HepG2 (cell line): ENCODE results near the gene NDUFAF3. TPM values are rescaled to one million over a fixed set of nuclear protein-coding genes. Genes with fewer than 3 reads are reported as not detected.

Experiments used
- ATAC-seq: fragments of 200-7000 bp; cut with Tn5 transposase; 3 replicates; pipeline ENCODE4 v1.9.1; 2020; ENCODE audit warnings: mild to moderate bottlenecking, moderate library complexity
- BruUV-seq: library from RNA; stranded (reverse); fragments of 400-500 nt; replicated peaks from 2 replicates; lab custom pipeline; 2021; lab: Mats Ljungman, UMichigan
- CTCF ChIA-PET: fragments of 300-600 bp; formaldehyde crosslinking; extraction: SDS; loops from one replicate; lab custom pipeline; 2021; ENCODE audit warnings: low total read pairs, inconsistent platforms, low intra/inter-chr PET ratio; lab: Yijun Ruan, JAX
- POLR2A ChIA-PET: fragments of 350-600 bp; sonication (Branson Sonifier 250); formaldehyde crosslinking; loops from one replicate; lab custom pipeline; 2020; ENCODE audit warnings: antibody characterized with exemption, inconsistent platforms; lab: Yijun Ruan, JAX
- DNase-seq: peaks from one replicate; pipeline ENCODE4 v3.0.0-alpha.2; 2015; ENCODE audit warnings: low spot score
- FAIRE-seq: peaks from 3 replicates; lab custom pipeline; 2011; peaks lifted over from hg19 to GRCh38; lab: Jason Lieb, UNC
- H2AFZ ChIP-seq: one replicate; pipeline ENCODE4 v1.6.1; 2011; ENCODE audit warnings: low read length, inconsistent platforms
- H3K27ac ChIP-seq: fragments of 300-600 bp; 3 replicates; pipeline ENCODE4 v1.8.0; 2011; ENCODE audit warnings: mixed run types, mild to moderate bottlenecking, mixed read lengths, low read length, inconsistent platforms; ENCODE audit not compliant: insufficient read depth; ENCODE audit errors: extremely low read length
- H3K27me3 ChIP-seq, 2 experiments: fragments of 200-600 bp in 1 of 2; 2 replicates in 1 of 2; 3 replicates in 1 of 2; pipeline versions ENCODE4 v1.6.0 to v1.8.0; 2011; ENCODE audit warnings: low read length in 2 of 2, mild to moderate bottlenecking in 2 of 2, moderate library complexity in 2 of 2, inconsistent platforms in 1 of 2; ENCODE audit not compliant: insufficient read depth in 2 of 2, control insufficient read depth in 1 of 2
- H3K36me3 ChIP-seq, 2 experiments: fragments of 200-600 bp in 1 of 2; replicated peaks in 1 of 2; 2 replicates in 1 of 2; 3 replicates in 1 of 2; pipeline versions ENCODE4 v1.5.1 to v1.8.0; 2011; ENCODE audit warnings: low read length in 2 of 2, inconsistent platforms in 1 of 2; ENCODE audit not compliant: insufficient read depth in 2 of 2, control insufficient read depth in 1 of 2
- H3K4me1 ChIP-seq: 2 replicates; pipeline ENCODE4 v1.5.1; 2012; ENCODE audit warnings: low read length, inconsistent platforms; ENCODE audit not compliant: insufficient read depth
- H3K4me2 ChIP-seq: 2 replicates; pipeline ENCODE4 v1.6.0; 2011; ENCODE audit warnings: low read depth, low read length, inconsistent platforms
- H3K4me3 ChIP-seq, 3 experiments: fragments of 200-600 bp in 1 of 3; sonication (generic), shearing (Covaris generic) in 1 of 3; replicated peaks in 1 of 3; 2 replicates each; pipeline ENCODE4 v1.5.1; 2011 to 2016; ENCODE audit warnings: low read length in 3 of 3, inconsistent platforms in 2 of 3, low read depth in 2 of 3, mild to moderate bottlenecking in 2 of 3, control low read depth in 1 of 3, mixed read lengths in 1 of 3; ENCODE audit not compliant: insufficient read depth in 1 of 3
- H3K79me2 ChIP-seq: one replicate; pipeline ENCODE4 v1.6.1; 2011; ENCODE audit warnings: low read length, inconsistent platforms; ENCODE audit not compliant: insufficient read depth
- H3K9ac ChIP-seq: 2 replicates; pipeline ENCODE4 v1.6.0; 2011; ENCODE audit warnings: mild to moderate bottlenecking, low read depth, low read length, inconsistent platforms; ENCODE audit not compliant: insufficient read depth
- H3K9me3 ChIP-seq: 2 replicates; pipeline ENCODE4 v1.5.1; 2012; ENCODE audit warnings: mild to moderate bottlenecking, low read length
- H4K20me1 ChIP-seq: 2 replicates; pipeline ENCODE4 v1.6.0; 2011; ENCODE audit warnings: inconsistent platforms, mild to moderate bottlenecking, low read length, moderate library complexity; ENCODE audit not compliant: insufficient read depth
- ATRX ChIP-seq: sonication (generic); formaldehyde crosslinking; IDR thresholded peaks from 2 replicates; pipeline ENCODE4 v1.4.0; 2020; ENCODE audit warnings: missing genetic modification reagents, borderline replicate concordance
- CEBPG ChIP-seq: IDR thresholded peaks from 2 replicates; pipeline ENCODE4 v1.6.1; 2016
- CENPX ChIP-seq: sonication (generic); formaldehyde crosslinking; IDR thresholded peaks from 2 replicates; pipeline ENCODE4 v1.9.0; 2021; ENCODE audit warnings: mild to moderate bottlenecking, missing genetic modification reagents, moderate library complexity
- DMTF1 ChIP-seq: sonication (generic); formaldehyde crosslinking; IDR thresholded peaks from 2 replicates; pipeline ENCODE4 v1.4.0; 2020; ENCODE audit warnings: mild to moderate bottlenecking, missing genetic modification reagents
- KMT2B ChIP-seq: IDR thresholded peaks from 2 replicates; pipeline ENCODE4 v1.6.1; 2016; ENCODE audit warnings: missing genetic modification reagents, missing compliant biosample characterization
- SAP130 ChIP-seq: IDR thresholded peaks from 2 replicates; pipeline ENCODE4 v1.6.1; 2016; ENCODE audit warnings: low read depth
- TBX3 ChIP-seq: fragments of 450-650 bp; IDR thresholded peaks from 2 replicates; pipeline ENCODE4 v1.6.1; 2017; ENCODE audit warnings: antibody characterized with exemption, mild to moderate bottlenecking, inconsistent platforms, borderline replicate concordance
- TEAD2 ChIP-seq: sonication (generic); formaldehyde crosslinking; IDR thresholded peaks from 2 replicates; pipeline ENCODE4 v1.9.0; 2021; ENCODE audit warnings: missing genetic modification reagents
- ZFYVE20 ChIP-seq: sonication (generic); formaldehyde crosslinking; IDR thresholded peaks from 2 replicates; pipeline ENCODE4 v1.8.0; 2023; ENCODE audit warnings: low read depth, mild to moderate bottlenecking, moderate library complexity, missing genetic modification reagents, borderline replicate concordance
- ZNF138 ChIP-seq: sonication (generic); formaldehyde crosslinking; IDR thresholded peaks from 2 replicates; pipeline ENCODE4 v1.5.0; 2020; ENCODE audit warnings: mild to moderate bottlenecking, low read depth, missing genetic modification reagents
- ZNF225 ChIP-seq: sonication (generic); formaldehyde crosslinking; IDR thresholded peaks from 2 replicates; pipeline ENCODE4 v1.4.0; 2020; ENCODE audit warnings: mild to moderate bottlenecking, missing genetic modification reagents
- ZNF292 ChIP-seq: sonication (generic); formaldehyde crosslinking; IDR thresholded peaks from 2 replicates; pipeline ENCODE4 v1.8.1; 2022; ENCODE audit warnings: mild to moderate bottlenecking, low read depth, missing genetic modification reagents, borderline replicate concordance
- ZNF296 ChIP-seq: sonication (generic); formaldehyde crosslinking; conservative IDR thresholded peaks from 2 replicates; pipeline ENCODE4 v1.5.0; 2020; ENCODE audit warnings: mild to moderate bottlenecking, missing genetic modification reagents
- ZNF530 ChIP-seq: sonication (generic); formaldehyde crosslinking; IDR thresholded peaks from 2 replicates; pipeline ENCODE4 v1.5.0; 2020; ENCODE audit warnings: low read depth, mild to moderate bottlenecking, missing genetic modification reagents
- ZNF569 ChIP-seq: sonication (generic); formaldehyde crosslinking; IDR thresholded peaks from 2 replicates; pipeline ENCODE4 v1.5.0; 2020; ENCODE audit warnings: mild to moderate bottlenecking, missing genetic modification reagents, moderate library complexity, borderline replicate concordance
- ZNF788 ChIP-seq: sonication (generic); formaldehyde crosslinking; IDR thresholded peaks from 2 replicates; pipeline ENCODE4 v1.5.0; 2020; ENCODE audit warnings: mild to moderate bottlenecking, missing genetic modification reagents, borderline replicate concordance
- ZSCAN25 ChIP-seq: sonication (generic); formaldehyde crosslinking; IDR thresholded peaks from 2 replicates; pipeline ENCODE4 v1.8.0; 2022; ENCODE audit warnings: mild to moderate bottlenecking, missing genetic modification reagents
- WGBS: methylation state at CpG from one replicate; pipeline ENCODE4 v1.1.6; 2017; ENCODE audit warnings: low lambda C conversion rate; 5-methylcytosine and 5-hydroxymethylcytosine counted together
- in situ Hi-C: cut with HindIII; loops from 2 replicates; pipeline ENCODE4 v1.10.0; 2017; ENCODE audit warnings: low pct_unique_long_range_greater_than_20kb; ENCODE audit not compliant: extremely low pct_ligation_motif_present
- intact Hi-C: fragments of 100-400 bp; cut with micrococcal nuclease; formaldehyde crosslinking; loops from one replicate; pipeline ENCODE4 v1.10.0; 2022; ENCODE audit not compliant: unreplicated experiment
- polyA plus RNA-seq, 8 experiments: library from polyadenylated mRNA; depleted of rRNA in 3 of 8; stranded (reverse) in 7 of 8; unstranded in 1 of 8; fragments of >200 nt; fragmentation: Illumina TruSeq in 4 of 8; extraction: Trizol in 4 of 8; gene quantifications; 2 replicates each; pipeline versions ENCODE4 v1.2.1 to v1.2.3, GENCODE V29; 2011 to 2016; ENCODE audit warnings: low read depth in 4 of 8, missing spikeins in 1 of 8, mixed read lengths in 1 of 8; ENCODE audit not compliant: insufficient read depth in 1 of 8
- total RNA-seq, 5 experiments: library from RNA; depleted of rRNA; stranded (reverse); fragments of >200 nt; fragmentation: Illumina TruSeq; extraction: Trizol; gene quantifications; 2 replicates each; pipeline ENCODE4 v1.2.3, GENCODE V29; 2016; ENCODE audit warnings: low read depth in 1 of 5
- TF ChIP-seq, protein P1 (sequence below): sonication (generic); formaldehyde crosslinking; conservative IDR thresholded peaks from 2 replicates; pipeline ENCODE4 v1.4.0; 2020; ENCODE audit warnings: missing genetic modification reagents
- TF ChIP-seq, protein P2 (sequence below): sonication (generic); formaldehyde crosslinking; IDR thresholded peaks from 2 replicates; pipeline ENCODE4 v1.8.0; 2022; ENCODE audit warnings: mild to moderate bottlenecking, missing genetic modification reagents

The NDUFAF3 gene
- total and polyA plus RNA-seq, 2 of the 13 experiments (the other 11 are each of a cell fraction or from before 2014, with no cell fraction given), result 39.0 to 50.0 TPM

DNA sequence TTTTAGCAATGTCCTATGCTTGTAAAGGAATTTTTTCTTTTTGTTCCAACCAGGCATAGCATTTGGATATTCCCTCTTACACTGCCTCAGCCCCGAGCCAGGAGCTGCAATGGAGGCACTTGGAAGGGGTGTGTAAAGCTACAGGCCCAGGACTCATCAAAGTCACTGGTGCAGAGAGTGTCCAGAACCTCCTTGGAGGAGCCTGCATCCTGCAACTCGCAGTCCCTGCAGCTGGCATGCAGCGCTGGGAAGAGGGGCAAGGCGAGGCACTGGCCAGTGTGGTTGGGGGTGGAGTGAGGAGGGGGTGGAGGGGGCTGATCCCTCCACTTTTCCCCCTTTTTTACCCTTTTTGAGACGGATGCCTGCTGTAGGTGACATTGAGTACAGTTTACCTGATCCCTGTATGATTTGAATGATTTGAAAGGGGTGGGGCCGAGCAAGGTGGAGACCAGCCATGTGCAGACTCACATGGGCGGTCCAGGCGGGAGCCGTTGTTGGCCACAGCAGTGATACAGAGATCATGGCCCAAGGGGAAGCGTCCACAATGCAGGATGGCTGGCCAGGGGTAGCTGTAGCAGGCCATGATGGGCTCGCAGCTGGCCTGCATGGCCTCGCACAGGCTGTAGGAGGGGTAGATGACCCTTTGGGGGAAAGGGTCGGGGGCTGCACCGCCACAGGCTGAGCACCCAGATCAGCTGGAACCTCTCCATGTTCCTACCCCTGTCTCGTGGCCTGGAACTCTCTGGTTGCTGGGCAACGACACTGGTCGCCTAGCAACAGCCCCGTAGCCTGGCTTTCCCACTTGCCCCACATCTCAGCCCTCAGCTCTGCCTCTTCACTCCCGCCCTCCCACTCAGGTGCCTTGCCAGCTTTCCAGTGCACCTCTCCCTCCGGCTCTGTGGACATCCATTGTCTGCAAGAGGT is 23.9 kb upstream of the NDUFAF3 start:
- no peak for DNase-seq
- ATAC-seq, result peak; percentile 13
- Histone ChIP-seq H3K27me3 (no peaks in the 10 kb centered on the region), H2AFZ (no peak overlapping the region), H4K20me1 (no peaks in the 10 kb centered on the region), H3K4me2 (peak overlapping the region; percentile 59), H3K36me3 (no peaks in the 10 kb centered on the region), H3K4me3 (peak overlapping the region in 1 of 3 experiments; percentile 22; a peak in 1 of 6 replicates), H3K9me3 (no peaks in the 10 kb centered on the region), H3K9ac (no peak overlapping the region), H3K27ac (no peak overlapping the region), H3K4me1 (peaks cover 61% of the 10 kb centered on the region), H3K79me2 (no peaks in the 10 kb centered on the region)
- CTCF ChIA-PET, result no interaction called here
- no TSS peak for BruUV-seq
- 32% methylated on average over 13 of the region's 20 CpGs for whole genome bisulfite sequencing
- intact Hi-C loops (no loop called here), in situ Hi-C loops (no loop called here)
- FAIRE-seq, result no peak
- POLR2A ChIA-PET, result interaction anchor here (0.9 to 2.9 kb wide), 4 partner anchors 9 to 135 kb away, joined by 3 to 26 read pairs (median 6); partner anchors contain the start of genes IMPDH2, LAMB2, NDUFAF3 and WDR6
- TF ChIP-seq ZNF530 (CRISPR knock-in tag) (no peak), SAP130 (CRISPR knock-in tag) (0 out of 2 replicates have a peak, but pooled peaks have one; percentile 5), CEBPG (CRISPR knock-in tag) (no peak), ZFYVE20 (CRISPR knock-in tag) (no peak), TBX3 (no peak), ZNF225 (CRISPR knock-in tag) (peak; percentile 40; the same call in 1 of the 2 replicates), CENPX (no peak), ZNF138 (CRISPR knock-in tag) (no peak), ZSCAN25 (no peak), ZNF296 (no peak), ZNF788 (CRISPR knock-in tag) (no peak), ATRX (no peak), ZNF569 (CRISPR knock-in tag) (no peak), DMTF1 (no peak), ZNF292 (CRISPR knock-in tag) (no peak), TEAD2 (no peak), KMT2B (no peak)
- TF ChIP-seq, protein P1, sequence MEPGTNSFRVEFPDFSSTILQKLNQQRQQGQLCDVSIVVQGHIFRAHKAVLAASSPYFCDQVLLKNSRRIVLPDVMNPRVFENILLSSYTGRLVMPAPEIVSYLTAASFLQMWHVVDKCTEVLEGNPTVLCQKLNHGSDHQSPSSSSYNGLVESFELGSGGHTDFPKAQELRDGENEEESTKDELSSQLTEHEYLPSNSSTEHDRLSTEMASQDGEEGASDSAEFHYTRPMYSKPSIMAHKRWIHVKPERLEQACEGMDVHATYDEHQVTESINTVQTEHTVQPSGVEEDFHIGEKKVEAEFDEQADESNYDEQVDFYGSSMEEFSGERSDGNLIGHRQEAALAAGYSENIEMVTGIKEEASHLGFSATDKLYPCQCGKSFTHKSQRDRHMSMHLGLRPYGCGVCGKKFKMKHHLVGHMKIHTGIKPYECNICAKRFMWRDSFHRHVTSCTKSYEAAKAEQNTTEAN, result no peak
- TF ChIP-seq, protein P2, sequence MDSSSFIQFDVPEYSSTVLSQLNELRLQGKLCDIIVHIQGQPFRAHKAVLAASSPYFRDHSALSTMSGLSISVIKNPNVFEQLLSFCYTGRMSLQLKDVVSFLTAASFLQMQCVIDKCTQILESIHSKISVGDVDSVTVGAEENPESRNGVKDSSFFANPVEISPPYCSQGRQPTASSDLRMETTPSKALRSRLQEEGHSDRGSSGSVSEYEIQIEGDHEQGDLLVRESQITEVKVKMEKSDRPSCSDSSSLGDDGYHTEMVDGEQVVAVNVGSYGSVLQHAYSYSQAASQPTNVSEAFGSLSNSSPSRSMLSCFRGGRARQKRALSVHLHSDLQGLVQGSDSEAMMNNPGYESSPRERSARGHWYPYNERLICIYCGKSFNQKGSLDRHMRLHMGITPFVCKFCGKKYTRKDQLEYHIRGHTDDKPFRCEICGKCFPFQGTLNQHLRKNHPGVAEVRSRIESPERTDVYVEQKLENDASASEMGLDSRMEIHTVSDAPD, result no peak
